ACC112 (cell line): ENCODE data around the gene ALLC.

ENCODE experiments used
- H2AFZ ChIP-seq: fragments of 200-600 bp; sonication (generic); one replicate; pipeline ENCODE4 v1.6.0; 2017; ENCODE audit warnings: antibody characterized with exemption, low read length; ENCODE audit not compliant: unreplicated experiment
- H3K27ac ChIP-seq: fragments of 200-600 bp; sonication (generic); 2 replicates; pipeline ENCODE4 v1.5.1; 2014; ENCODE audit warnings: low read depth, mild to moderate bottlenecking, antibody characterized with exemption, low read length, moderate library complexity
- H3K27me3 ChIP-seq: fragments of 200-600 bp; sonication (generic); 2 replicates; pipeline ENCODE4 v1.6.1; 2014; ENCODE audit warnings: mild to moderate bottlenecking, antibody characterized with exemption, low read length, moderate library complexity, mixed read lengths; ENCODE audit not compliant: insufficient read depth
- H3K36me3 ChIP-seq: fragments of 200-600 bp; sonication (generic); 2 replicates; pipeline ENCODE4 v1.6.1; 2016; ENCODE audit warnings: mild to moderate bottlenecking, antibody characterized with exemption, low read length, moderate library complexity, mixed read lengths; ENCODE audit not compliant: insufficient read depth
- H3K4me1 ChIP-seq: fragments of 200-600 bp; sonication (generic); one replicate; pipeline ENCODE4 v1.6.1; 2016; ENCODE audit warnings: low read length, mixed read lengths; ENCODE audit not compliant: insufficient read depth, unreplicated experiment, control insufficient read depth
- H3K4me3 ChIP-seq: fragments of 200-600 bp; sonication (generic); 2 replicates; pipeline ENCODE4 v1.5.1; 2014; ENCODE audit warnings: mild to moderate bottlenecking, low read depth, low read length
- H3K79me2 ChIP-seq: fragments of 200-600 bp; sonication (generic); one replicate; pipeline ENCODE4 v1.6.0; 2016; ENCODE audit warnings: low read length; ENCODE audit not compliant: control insufficient read depth, unreplicated experiment, insufficient read depth

The ALLC gene

GRCh38 chr2:3727397-3728045 lies 69.5 kb downstream of the ALLC start:
- Histone ChIP-seq H3K4me1 (no peaks in the 10 kb centered on the region), H3K79me2 (no peaks in the 10 kb centered on the region), H3K27ac (no peak overlapping the region), H3K27me3 (peaks cover 49% of the 10 kb centered on the region), H3K36me3 (no peaks in the 10 kb centered on the region), H2AFZ (no peak overlapping the region), H3K4me3 (no peak overlapping the region)

GRCh38 chr2:3728104-3729054 lies 70.4 kb downstream of the ALLC start:
- H3K27me3 ChIP-seq = peaks cover 56% of the 10 kb centered on the region
- H3K4me3 ChIP-seq = no peak overlapping the region
- no peak overlapping the region for H3K27ac ChIP-seq
- H3K4me1 ChIP-seq = no peaks in the 10 kb centered on the region
- H3K36me3 ChIP-seq = no peaks in the 10 kb centered on the region
- no peaks in the 10 kb centered on the region for H3K79me2 ChIP-seq
- no peak overlapping the region for H2AFZ ChIP-seq

- Histone ChIP-seq H3K4me1 (no peaks in the 10 kb centered on the region), H3K27me3 (peaks cover 58% of the 10 kb centered on the region), H3K79me2 (no peaks in the 10 kb centered on the region), H3K27ac (no peak overlapping the region), H2AFZ (no peak overlapping the region), H3K36me3 (no peaks in the 10 kb centered on the region), H3K4me3 (no peak overlapping the region)
Observed at GRCh38 chr2:3729055-3729448, 71.1 kb downstream of the ALLC start.

GRCh38 chr2:3729786-3730185 lies 71.8 kb downstream of the ALLC start:
- no peak overlapping the region for H3K4me3 ChIP-seq
- no peak overlapping the region for H3K27ac ChIP-seq
- no peaks in the 10 kb centered on the region for H3K79me2 ChIP-seq
- H3K27me3 ChIP-seq = peaks cover 65% of the 10 kb centered on the region
- no peaks in the 10 kb centered on the region for H3K4me1 ChIP-seq
- no peak overlapping the region for H2AFZ ChIP-seq
- H3K36me3 ChIP-seq = no peaks in the 10 kb centered on the region

- Histone ChIP-seq H3K27ac (no peak overlapping the region), H3K36me3 (no peaks in the 10 kb centered on the region), H2AFZ (no peak overlapping the region), H3K4me3 (no peak overlapping the region), H3K27me3 (peaks cover 69% of the 10 kb centered on the region), H3K79me2 (no peaks in the 10 kb centered on the region), H3K4me1 (no peaks in the 10 kb centered on the region)
Observed at GRCh38 chr2:3730646-3731045, 72.6 kb downstream of the ALLC start.

GRCh38 chr2:3731829-3732228 lies 73.8 kb downstream of the ALLC start:
- Histone ChIP-seq H3K27ac (no peak overlapping the region), H3K27me3 (peaks cover 75% of the 10 kb centered on the region), H3K79me2 (no peaks in the 10 kb centered on the region), H3K4me1 (no peaks in the 10 kb centered on the region), H3K4me3 (no peak overlapping the region), H2AFZ (no peak overlapping the region), H3K36me3 (no peaks in the 10 kb centered on the region)

- H3K79me2 ChIP-seq = no peaks in the 10 kb centered on the region
- peaks cover 45% of the 10 kb centered on the region for H3K27me3 ChIP-seq
- H2AFZ ChIP-seq = no peak overlapping the region
- no peaks in the 10 kb centered on the region for H3K36me3 ChIP-seq
- H3K27ac ChIP-seq = no peak overlapping the region
- H3K4me3 ChIP-seq = no peak overlapping the region
- no peaks in the 10 kb centered on the region for H3K4me1 ChIP-seq
Observed at GRCh38 chr2:3736112-3736511, 78.1 kb downstream of the ALLC start.

GRCh38 chr2:3737128-3737527 lies 79.1 kb downstream of the ALLC start:
- no peak overlapping the region for H3K4me3 ChIP-seq
- peaks cover 36% of the 10 kb centered on the region for H3K27me3 ChIP-seq
- no peak overlapping the region for H3K27ac ChIP-seq
- H3K79me2 ChIP-seq = no peaks in the 10 kb centered on the region
- no peaks in the 10 kb centered on the region for H3K36me3 ChIP-seq
- H2AFZ ChIP-seq = no peak overlapping the region
- no peaks in the 10 kb centered on the region for H3K4me1 ChIP-seq

GRCh38 chr2:3738454-3738853 lies 80.5 kb downstream of the ALLC start:
- no peak overlapping the region for H2AFZ ChIP-seq
- no peaks in the 10 kb centered on the region for H3K79me2 ChIP-seq
- no peaks in the 10 kb centered on the region for H3K4me1 ChIP-seq
- H3K27me3 ChIP-seq = peaks cover 28% of the 10 kb centered on the region
- no peaks in the 10 kb centered on the region for H3K36me3 ChIP-seq
- no peak overlapping the region for H3K4me3 ChIP-seq
- no peak overlapping the region for H3K27ac ChIP-seq

GRCh38 chr2:3739313-3739712 lies 81.3 kb downstream of the ALLC start:
- H3K36me3 ChIP-seq = no peaks in the 10 kb centered on the region
- no peak overlapping the region for H3K27ac ChIP-seq
- H3K27me3 ChIP-seq = peaks cover 23% of the 10 kb centered on the region
- H3K4me3 ChIP-seq = no peak overlapping the region
- no peaks in the 10 kb centered on the region for H3K79me2 ChIP-seq
- H2AFZ ChIP-seq = no peak overlapping the region
- no peaks in the 10 kb centered on the region for H3K4me1 ChIP-seq

- H3K27me3 ChIP-seq = peaks cover 7% of the 10 kb centered on the region; the same call in 1 of the 2 replicates
- no peak overlapping the region for H2AFZ ChIP-seq
- H3K36me3 ChIP-seq = no peaks in the 10 kb centered on the region
- H3K27ac ChIP-seq = no peak overlapping the region
- H3K4me3 ChIP-seq = no peak overlapping the region
- H3K4me1 ChIP-seq = no peaks in the 10 kb centered on the region
- H3K79me2 ChIP-seq = no peaks in the 10 kb centered on the region
Observed at GRCh38 chr2:3741396-3741795, 83.4 kb downstream of the ALLC start.
